Measurements from ENCODE around the gene GAS2.

Gene GAS2

GRCh38 chr11:22832315-22833015, 166.1 kb downstream of the GAS2 start:
- no peak for DNase-seq (ENCODE audit: low read depth, low spot score)

GRCh38 chr11:22846726-22847125, 180.3 kb downstream of the GAS2 start:
- TF ChIP-seq CTCF (IDR thresholded peaks at IDR 0.05; ENCODE audit: insufficient read depth, low read length, missing control alignments), result no peak
- no peak for DNase-seq (ENCODE audit: low read depth, low spot score)
- no peak overlapping the region for H3K4me3 ChIP-seq (ENCODE audit: low read depth, low read length)
- ChIA-PET CTCF (interaction anchor here (0.8 kb wide), 1 partner anchor 29 kb away, joined by 3 read pairs; no protein-coding TSS in a partner anchor), POLR2A (no interaction called here)

More at GRCh38 chr11:22832315-22833015, 166.1 kb downstream of the GAS2 start:
- TF ChIP-seq CTCF (IDR thresholded peaks at IDR 0.05; ENCODE audit: insufficient read depth, low read length, missing control alignments), result no peak
- ChIA-PET POLR2A (no interaction called here), CTCF (no interaction called here)
- no peak overlapping the region for H3K4me3 ChIP-seq (ENCODE audit: low read depth, low read length)

GRCh38 chr11:22851477-22851876, 185.1 kb downstream of the GAS2 start:
- ChIA-PET POLR2A (interaction anchor here (0.7 kb wide), 1 partner anchor 10 kb away, joined by 3 read pairs; no protein-coding TSS in a partner anchor), CTCF (no interaction called here)
- no peak for DNase-seq (ENCODE audit: low read depth, low spot score)
- no peak for TF ChIP-seq CTCF (IDR thresholded peaks at IDR 0.05; ENCODE audit: insufficient read depth, low read length, missing control alignments)
- H3K4me3 ChIP-seq (ENCODE audit: low read depth, low read length), result no peak overlapping the region

- POLR2A ChIA-PET, result no interaction called here
- CTCF ChIA-PET, result interaction anchor here (1.6 to 2.8 kb wide), 2 partner anchors 11 to 16 kb away, joined by 4 to 13 read pairs; no protein-coding TSS in a partner anchor
- no peak for DNase-seq (ENCODE audit: low read depth, low spot score)
- no peak overlapping the region for H3K4me3 ChIP-seq (ENCODE audit: low read depth, low read length)
- TF ChIP-seq CTCF (IDR thresholded peaks at IDR 0.05; ENCODE audit: insufficient read depth, low read length, missing control alignments), result no peak
These were observed 193.3 kb downstream of the GAS2 start for GRCh38 chr11:22859756-22860155.

- DNase-seq (ENCODE audit: low read depth, low spot score), result no peak
- CTCF ChIA-PET, result interaction anchor here (1.6 to 2.8 kb wide), 2 partner anchors 10 to 16 kb away, joined by 4 to 13 read pairs; no protein-coding TSS in a partner anchor
- H3K4me3 ChIP-seq (ENCODE audit: low read depth, low read length), result no peak within 1 kb of the TSS
- TF ChIP-seq CTCF (IDR thresholded peaks at IDR 0.05; ENCODE audit: insufficient read depth, low read length, missing control alignments), result no peak
- POLR2A ChIA-PET, result interaction anchor here (0.8 kb wide), 1 partner anchor 31 kb away, joined by 3 read pairs; no protein-coding TSS in a partner anchor
These were observed 193.8 kb downstream of the GAS2 start, which contains the start of gene CCDC179 for GRCh38 chr11:22860241-22860640. TSS of gene CCDC179 (minus strand) at chr11:22860474. CDS start at chr11:22860421, 53 bp downstream.

All from AG04449 (cell line).